PC-3 (cell line): Measurements from ENCODE around the gene SLC25A51. TPM values are rescaled to one million over a fixed set of nuclear protein-coding genes. Genes with fewer than 3 reads are reported as not detected.

ENCODE experiments used
- ATAC-seq: fragments of 200-7000 bp; cut with Tn5 transposase; 2 replicates; pipeline ENCODE4 v1.9.1; 2020; ENCODE audit warnings: mild to moderate bottlenecking, moderate library complexity
- BruUV-seq: library from RNA; stranded (reverse); fragments of 400-500 nt; replicated peaks from 2 replicates; lab custom pipeline; 2021; lab: Mats Ljungman, UMichigan
- CTCF ChIA-PET: fragments of 300-600 bp; sonication (Branson Sonifier 250); formaldehyde crosslinking; loops from one replicate; lab custom pipeline; 2022; ENCODE audit warnings: antibody characterized with exemption; lab: Charles Lee
- POLR2A ChIA-PET: fragments of 300-600 bp; sonication (Branson Sonifier 250); formaldehyde crosslinking; loops from one replicate; lab custom pipeline; 2022; ENCODE audit warnings: antibody characterized with exemption; ENCODE audit not compliant: unreplicated experiment; lab: Charles Lee
- DNase-seq: peaks from one replicate; pipeline ENCODE4 v3.0.0-alpha.2; 2015
- H2AFZ ChIP-seq: fragments of 300-600 bp; sonication (generic); 2 replicates; pipeline ENCODE4 v1.6.0; 2016; ENCODE audit warnings: antibody characterized with exemption, low read length
- H3F3A ChIP-seq: fragments of 300-600 bp; sonication (generic); one replicate; pipeline ENCODE4 v1.6.0; 2017; ENCODE audit warnings: antibody characterized with exemption, low read length, control low read depth, mild to moderate bottlenecking; ENCODE audit not compliant: unreplicated experiment
- H3K27ac ChIP-seq: fragments of 300-600 bp; sonication (generic); 2 replicates; pipeline ENCODE4 v1.5.1; 2016; ENCODE audit warnings: mild to moderate bottlenecking, low read length
- H3K27me3 ChIP-seq: fragments of 300-600 bp; sonication (generic); 2 replicates; pipeline ENCODE4 v1.6.1; 2016; ENCODE audit warnings: low read length, mixed read lengths
- H3K36me3 ChIP-seq: fragments of 300-600 bp; sonication (generic); 2 replicates; pipeline ENCODE4 v1.6.1; 2016; ENCODE audit warnings: low read depth, mixed run types, low read length, mixed read lengths
- H3K4me1 ChIP-seq: fragments of 300-600 bp; sonication (generic); 2 replicates; pipeline ENCODE4 v1.5.1; 2016; ENCODE audit warnings: low read length; ENCODE audit not compliant: insufficient read depth
- H3K4me2 ChIP-seq: fragments of 300-600 bp; sonication (generic); 2 replicates; pipeline ENCODE4 v1.6.0; 2016; ENCODE audit warnings: low read length
- H3K4me3 ChIP-seq: fragments of 300-600 bp; sonication (generic); 2 replicates; pipeline ENCODE4 v1.5.1; 2016; ENCODE audit warnings: mild to moderate bottlenecking, low read length, mixed read lengths
- H3K79me2 ChIP-seq: fragments of 300-600 bp; sonication (generic); 2 replicates; pipeline ENCODE4 v1.6.1; 2017; ENCODE audit warnings: low read length, mixed read lengths
- H3K9ac ChIP-seq: fragments of 300-600 bp; sonication (generic); 2 replicates; pipeline ENCODE4 v1.6.0; 2016; ENCODE audit warnings: mild to moderate bottlenecking, low read length
- H3K9me2 ChIP-seq: fragments of 300-600 bp; sonication (generic); replicated peaks from 2 replicates; pipeline ENCODE4 v1.6.1; 2016; ENCODE audit warnings: mixed run types, low read length, mixed read lengths
- H3K9me3 ChIP-seq: fragments of 300-600 bp; sonication (generic); 2 replicates; pipeline ENCODE4 v1.6.1; 2016; ENCODE audit warnings: low read length, mixed read lengths
- H4K20me1 ChIP-seq: fragments of 300-600 bp; sonication (generic); 2 replicates; pipeline ENCODE4 v1.6.1; 2016; ENCODE audit warnings: low read length, mixed read lengths
- CTCF ChIP-seq: fragments of 300-600 bp; sonication (generic); conservative IDR thresholded peaks from 2 replicates; pipeline ENCODE4 v1.5.1; 2017; ENCODE audit warnings: antibody characterized with exemption, low read depth, mild to moderate bottlenecking, low read length
- EZH2 ChIP-seq: fragments of 300-600 bp; sonication (generic); IDR thresholded peaks from one replicate; pipeline ENCODE4 v1.6.1; 2017; ENCODE audit warnings: antibody characterized with exemption, mild to moderate bottlenecking, low read length; ENCODE audit not compliant: unreplicated experiment
- EZH2phosphoT487 ChIP-seq: fragments of 300-600 bp; sonication (generic); IDR thresholded peaks from 2 replicates; pipeline ENCODE4 v1.6.1; 2018; ENCODE audit warnings: mild to moderate bottlenecking, antibody characterized with exemption, low read length, borderline replicate concordance
- intact Hi-C: fragments of 100-400 bp; cut with micrococcal nuclease; formaldehyde crosslinking; loops from 2 replicates; pipeline ENCODE4 v1.9.0; 2023
- total RNA-seq: library from RNA; depleted of rRNA; stranded (reverse); fragments of >200 nt; gene quantifications from 2 replicates; pipeline ENCODE4 v1.2.3, GENCODE V29; 2014

SLC25A51 gene
- total RNA-seq, 1 experiment from 2014 or later: 24.1 TPM

GRCh38 chr9:37943345-37944265, 39.7 kb upstream of the SLC25A51 start:
- CTCF ChIA-PET: no interaction called here
- peaks cover 50% of the 10 kb centered on the region for H3K36me3 ChIP-seq
- peak; percentile 84 for DNase-seq

DNA sequence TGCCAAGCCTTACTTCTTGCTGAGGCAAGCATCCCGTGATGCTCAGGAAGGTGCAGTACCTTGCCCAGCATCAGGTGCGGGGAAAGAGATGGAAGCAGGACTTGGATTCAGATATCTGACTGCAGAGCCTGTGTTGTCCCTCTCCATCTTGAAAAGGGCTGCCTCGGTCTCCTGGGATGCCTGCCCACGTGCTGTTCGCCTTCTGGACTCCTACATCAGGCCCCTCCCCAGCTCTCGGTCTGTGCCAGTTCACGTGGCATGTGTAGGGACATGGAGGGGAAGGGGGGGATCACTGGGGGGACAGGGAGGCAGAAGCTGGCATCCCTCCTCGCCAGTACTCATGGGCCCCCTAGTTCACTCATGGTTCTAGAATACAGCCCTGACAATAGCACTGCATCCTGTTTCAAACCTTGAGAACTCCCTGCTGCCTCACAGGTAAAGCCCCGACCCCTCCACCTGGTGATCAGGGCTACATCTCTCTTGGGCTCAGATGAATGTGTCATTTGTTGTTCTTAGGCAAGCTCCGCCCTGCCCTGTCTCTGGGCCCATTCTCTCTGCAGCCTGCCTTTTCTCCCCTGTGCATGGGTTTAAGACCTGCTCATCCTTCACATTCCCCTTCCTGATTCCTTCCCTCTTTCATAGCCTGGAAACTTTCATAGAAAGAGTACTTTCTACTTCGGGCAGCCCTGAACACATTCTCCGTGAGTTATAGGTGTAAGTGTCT, 38.9 kb upstream of the SLC25A51 start:
- intact Hi-C loops: no loop called here
- H3K4me1 ChIP-seq: peaks cover 51% of the 10 kb centered on the region
- H4K20me1 ChIP-seq: no peaks in the 10 kb centered on the region
- CTCF ChIA-PET: no interaction called here
- no peaks in the 10 kb centered on the region for H3K27me3 ChIP-seq
- no peaks in the 10 kb centered on the region for H3K9me3 ChIP-seq
- DNase-seq: peak; percentile 39
- TF ChIP-seq CTCF (no peak), EZH2phosphoT487 (no peak), EZH2 (no peak)
- H3F3A ChIP-seq: peaks cover 5% of the 10 kb centered on the region
- H3K4me2 ChIP-seq: peak overlapping the region; percentile 46
- H3K9ac ChIP-seq: peak overlapping the region; percentile 47
- no peak overlapping the region for H2AFZ ChIP-seq
- peaks cover 47% of the 10 kb centered on the region for H3K36me3 ChIP-seq
- no peaks in the 10 kb centered on the region for H3K9me2 ChIP-seq
- peak; percentile 16 for ATAC-seq
- H3K4me3 ChIP-seq: no peak overlapping the region
- POLR2A ChIA-PET: no interaction called here
- no TSS peak for BruUV-seq
- peaks cover 27% of the 10 kb centered on the region for H3K79me2 ChIP-seq
- H3K27ac ChIP-seq: peak overlapping the region; percentile 87

More at GRCh38 chr9:37943345-37944265, 39.7 kb upstream of the SLC25A51 start:
- H3K27ac ChIP-seq: peak overlapping the region; percentile 87
- TF ChIP-seq EZH2: no peak
- H3K9me3 ChIP-seq: no peaks in the 10 kb centered on the region
- H3F3A ChIP-seq: peaks cover 5% of the 10 kb centered on the region
- POLR2A ChIA-PET: no interaction called here
- peaks cover 43% of the 10 kb centered on the region for H3K4me1 ChIP-seq
- no peaks in the 10 kb centered on the region for H4K20me1 ChIP-seq
- no peak overlapping the region for H2AFZ ChIP-seq
- peak; percentile 66 for ATAC-seq
- intact Hi-C loops: no loop called here
- peaks cover 27% of the 10 kb centered on the region for H3K79me2 ChIP-seq
- H3K9ac ChIP-seq: peak overlapping the region; percentile 47
- H3K4me2 ChIP-seq: peak overlapping the region; percentile 46
- no TSS peak for BruUV-seq
- no peak overlapping the region for H3K4me3 ChIP-seq
- H3K9me2 ChIP-seq: no peaks in the 10 kb centered on the region
- no peaks in the 10 kb centered on the region for H3K27me3 ChIP-seq

GRCh38 chr9:37941253-37941652, 37.3 kb upstream of the SLC25A51 start:
- TF ChIP-seq CTCF (no peak), EZH2 (no peak), EZH2phosphoT487 (no peak)
- POLR2A ChIA-PET: no interaction called here

More at GRCh38 chr9:37941253-37941652, 37.3 kb upstream of the SLC25A51 start:
- H3K36me3 ChIP-seq: peaks cover 45% of the 10 kb centered on the region
- H3K27me3 ChIP-seq: no peaks in the 10 kb centered on the region
- BruUV-seq: no TSS peak
- CTCF ChIA-PET: no interaction called here
- H3K4me1 ChIP-seq: peaks cover 66% of the 10 kb centered on the region
- no peak for DNase-seq
- no peaks in the 10 kb centered on the region for H3K9me3 ChIP-seq
- no peak for ATAC-seq
- H3F3A ChIP-seq: peaks cover 5% of the 10 kb centered on the region
- H3K9me2 ChIP-seq: no peaks in the 10 kb centered on the region
- H2AFZ ChIP-seq: no peak overlapping the region
- no peaks in the 10 kb centered on the region for H4K20me1 ChIP-seq
- intact Hi-C loops: no loop called here
- no peak overlapping the region for H3K27ac ChIP-seq
- H3K4me3 ChIP-seq: no peak overlapping the region
- no peak overlapping the region for H3K9ac ChIP-seq
- H3K4me2 ChIP-seq: no peak overlapping the region
- H3K79me2 ChIP-seq: peaks cover 39% of the 10 kb centered on the region
